ENCODE data around the gene RNPEPL1. TPM values are rescaled to one million over a fixed set of nuclear protein-coding genes. Genes with fewer than 3 reads are reported as not detected.

RNPEPL1 gene
- total and polyA plus RNA-seq, 2 experiments from 2014 or later = 46.3 to 57.2 TPM

DNA sequence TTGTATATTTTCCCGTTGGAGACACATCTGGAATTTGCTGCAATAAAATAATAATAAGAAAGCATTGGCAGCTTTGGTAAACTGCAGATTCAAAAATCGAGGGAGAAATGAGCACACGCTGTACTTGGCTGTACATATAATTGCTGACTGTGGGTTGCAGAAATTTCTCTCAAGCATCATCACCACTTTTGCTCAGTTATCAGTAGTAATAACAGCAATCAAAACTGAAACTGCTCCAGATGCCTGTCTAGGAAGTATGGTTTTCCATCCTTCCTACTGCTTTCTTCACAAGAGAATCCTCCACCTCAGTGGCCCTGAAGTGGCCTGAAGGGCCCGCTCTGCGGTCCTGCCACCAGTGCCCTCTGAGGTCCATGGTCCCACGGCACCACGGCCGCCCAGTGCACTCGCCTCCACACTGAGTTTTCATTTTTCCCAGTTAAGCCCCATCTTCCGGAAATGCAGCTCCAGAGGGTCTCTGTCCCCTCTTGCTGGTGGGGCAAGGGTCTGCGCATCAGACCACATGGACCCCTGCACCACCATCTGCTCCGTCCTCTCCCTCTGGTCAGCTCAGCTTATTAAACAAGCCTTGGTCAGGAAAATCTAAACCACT, 4.2 kb upstream of the RNPEPL1 start:
- H3K27ac ChIP-seq = peak overlapping the region; percentile 100
- no peak overlapping the region for H3K4me2 ChIP-seq
- no peak overlapping the region for H3K4me3 ChIP-seq
- no peaks in the 10 kb centered on the region for H3K36me3 ChIP-seq (replicated peaks; ENCODE audit: insufficient read depth, low read depth)
- H3K9me2 ChIP-seq (replicated peaks; ENCODE audit: insufficient read depth) = no peaks in the 10 kb centered on the region
- no peak overlapping the region for H2AFZ ChIP-seq
- TF ChIP-seq EZH2phosphoT487 (IDR thresholded peaks at IDR 0.05; ENCODE audit: low read depth, severe bottlenecking, unreplicated experiment) (no peak), EZH2 (IDR thresholded peaks at IDR 0.05; ENCODE audit: borderline replicate concordance) (no peak), CTCF (IDR thresholded peaks at IDR 0.05; ENCODE audit: poor library complexity) (no peak)
- H3K79me2 ChIP-seq = peaks cover 34% of the 10 kb centered on the region
- no peaks in the 10 kb centered on the region for H3K9me3 ChIP-seq (ENCODE audit: low read depth)
- H3K27me3 ChIP-seq = no peaks in the 10 kb centered on the region
- 96% methylated on average over 12 of the region's 12 CpGs for WGBS (ENCODE audit: low lambda C conversion rate, missing lambda C conversion rate)
- DNase-seq (ENCODE audit: low spot score) = no peak
- H3K4me1 ChIP-seq (ENCODE audit: insufficient read depth) = peaks cover 48% of the 10 kb centered on the region
- H4K20me1 ChIP-seq (ENCODE audit: insufficient read depth, poor library complexity, severe bottlenecking) = peaks cover 6% of the 10 kb centered on the region

GRCh38 chr2:240564561-240565332, 3.5 kb upstream of the RNPEPL1 start:
- Histone ChIP-seq H3K4me3 (no peak overlapping the region), H3K27me3 (no peaks in the 10 kb centered on the region), H4K20me1 (ENCODE audit: insufficient read depth, poor library complexity, severe bottlenecking) (peaks cover 5% of the 10 kb centered on the region), H3K79me2 (peaks cover 34% of the 10 kb centered on the region), H2AFZ (no peak overlapping the region), H3K36me3 (replicated peaks; ENCODE audit: insufficient read depth, low read depth) (no peaks in the 10 kb centered on the region), H3K4me1 (ENCODE audit: insufficient read depth) (peaks cover 41% of the 10 kb centered on the region), H3K4me2 (peak overlapping the region; percentile 98), H3K9me3 (ENCODE audit: low read depth) (no peaks in the 10 kb centered on the region), H3K9me2 (replicated peaks; ENCODE audit: insufficient read depth) (no peaks in the 10 kb centered on the region), H3K27ac (peak overlapping the region; percentile 100)
- TF ChIP-seq CTCF (IDR thresholded peaks at IDR 0.05; ENCODE audit: poor library complexity) (peak; percentile 9), EZH2phosphoT487 (IDR thresholded peaks at IDR 0.05; ENCODE audit: low read depth, severe bottlenecking, unreplicated experiment) (no peak)
- WGBS (ENCODE audit: low lambda C conversion rate, missing lambda C conversion rate) = 84% methylated on average over 10 of the region's 10 CpGs
- DNase-seq (ENCODE audit: low spot score) = peak; percentile 49

- TF ChIP-seq CTCF (IDR thresholded peaks at IDR 0.05; ENCODE audit: poor library complexity) (no peak), EZH2 (IDR thresholded peaks at IDR 0.05; ENCODE audit: borderline replicate concordance) (no peak), EZH2phosphoT487 (IDR thresholded peaks at IDR 0.05; ENCODE audit: low read depth, severe bottlenecking, unreplicated experiment) (no peak)
- peak; percentile 94 for DNase-seq (ENCODE audit: low spot score)
- Histone ChIP-seq H3K4me1 (ENCODE audit: insufficient read depth) (peaks cover 38% of the 10 kb centered on the region), H3K27me3 (no peaks in the 10 kb centered on the region), H3K36me3 (replicated peaks; ENCODE audit: insufficient read depth, low read depth) (no peaks in the 10 kb centered on the region), H3K27ac (peak overlapping the region; percentile 100), H3K9me2 (replicated peaks; ENCODE audit: insufficient read depth) (no peaks in the 10 kb centered on the region), H2AFZ (peak overlapping the region; percentile 78), H3K9me3 (ENCODE audit: low read depth) (no peaks in the 10 kb centered on the region), H4K20me1 (ENCODE audit: insufficient read depth, poor library complexity, severe bottlenecking) (peaks cover 9% of the 10 kb centered on the region), H3K79me2 (peaks cover 40% of the 10 kb centered on the region), H3K4me3 (no peak overlapping the region), H3K4me2 (peak overlapping the region; percentile 98)
- WGBS (ENCODE audit: low lambda C conversion rate, missing lambda C conversion rate) = 53% methylated on average over 25 of the region's 26 CpGs
Observed at GRCh38 chr2:240565333-240566202, 2.7 kb upstream of the RNPEPL1 start.

All from hepatocyte (in vitro differentiated cells).